ENCODE measurements around the gene SEC14L3.

SEC14L3 gene

GRCh38 chr22:30488121-30488520, 16.3 kb upstream of the SEC14L3 start:
- Histone ChIP-seq H3K4me3 (ENCODE audit: insufficient read depth, low read depth, low read length) (no peak overlapping the region), H3K27me3 (ENCODE audit: control insufficient read depth, insufficient read depth, low read length, poor library complexity, severe bottlenecking) (no peaks in the 10 kb centered on the region), H3K4me1 (ENCODE audit: control insufficient read depth, insufficient read depth, low read length) (no peaks in the 10 kb centered on the region), H3K9me3 (ENCODE audit: control insufficient read depth, low read length) (no peaks in the 10 kb centered on the region), H3K36me3 (ENCODE audit: control insufficient read depth, insufficient read depth, low read length) (no peaks in the 10 kb centered on the region), H3K27ac (ENCODE audit: insufficient read depth, low read depth, low read length, poor library complexity, severe bottlenecking) (no peak overlapping the region)
- 70 to 76% methylated on average over 7 of the region's 7 CpGs for WGBS, 2 experiments

GRCh38 chr22:30486661-30487115, 14.9 kb upstream of the SEC14L3 start:
- WGBS, 2 experiments, result 92 to 93% methylated on average over 6 to 8 of the region's 8 CpGs

GRCh38 chr22:30486118-30486517, 14.3 kb upstream of the SEC14L3 start:
- Histone ChIP-seq H3K27me3 (ENCODE audit: control insufficient read depth, insufficient read depth, low read length, poor library complexity, severe bottlenecking) (no peaks in the 10 kb centered on the region), H3K4me1 (ENCODE audit: control insufficient read depth, insufficient read depth, low read length) (no peaks in the 10 kb centered on the region), H3K27ac (ENCODE audit: insufficient read depth, low read depth, low read length, poor library complexity, severe bottlenecking) (no peak overlapping the region), H3K4me3 (ENCODE audit: insufficient read depth, low read depth, low read length) (no peak overlapping the region), H3K9me3 (ENCODE audit: control insufficient read depth, low read length) (no peaks in the 10 kb centered on the region), H3K36me3 (ENCODE audit: control insufficient read depth, insufficient read depth, low read length) (no peaks in the 10 kb centered on the region)
- 92 to 96% methylated on average over 5 of the region's 5 CpGs for WGBS, 2 experiments

More at GRCh38 chr22:30486661-30487115, 14.9 kb upstream of the SEC14L3 start:
- Histone ChIP-seq H3K36me3 (ENCODE audit: control insufficient read depth, insufficient read depth, low read length) (no peaks in the 10 kb centered on the region), H3K9me3 (ENCODE audit: control insufficient read depth, low read length) (no peaks in the 10 kb centered on the region), H3K27ac (ENCODE audit: insufficient read depth, low read depth, low read length, poor library complexity, severe bottlenecking) (no peak overlapping the region), H3K4me3 (ENCODE audit: insufficient read depth, low read depth, low read length) (no peak overlapping the region), H3K4me1 (ENCODE audit: control insufficient read depth, insufficient read depth, low read length) (no peaks in the 10 kb centered on the region), H3K27me3 (ENCODE audit: control insufficient read depth, insufficient read depth, low read length, poor library complexity, severe bottlenecking) (no peaks in the 10 kb centered on the region)

- Histone ChIP-seq H3K27ac (ENCODE audit: insufficient read depth, low read depth, low read length, poor library complexity, severe bottlenecking) (no peak overlapping the region), H3K27me3 (ENCODE audit: control insufficient read depth, insufficient read depth, low read length, poor library complexity, severe bottlenecking) (no peaks in the 10 kb centered on the region), H3K9me3 (ENCODE audit: control insufficient read depth, low read length) (no peaks in the 10 kb centered on the region), H3K4me3 (ENCODE audit: insufficient read depth, low read depth, low read length) (no peak overlapping the region), H3K36me3 (ENCODE audit: control insufficient read depth, insufficient read depth, low read length) (no peaks in the 10 kb centered on the region), H3K4me1 (ENCODE audit: control insufficient read depth, insufficient read depth, low read length) (no peaks in the 10 kb centered on the region)
- 43 to 45% methylated on average over 18 of the region's 18 CpGs for WGBS, 2 experiments
Measured at GRCh38 chr22:30485362-30485988, 13.7 kb upstream of the SEC14L3 start.

- no peak overlapping the region for H3K27ac ChIP-seq (ENCODE audit: insufficient read depth, low read depth, low read length, poor library complexity, severe bottlenecking)
- WGBS, 2 experiments, result 100% methylated on average over 1 of the region's 1 CpG
- no peaks in the 10 kb centered on the region for H3K4me1 ChIP-seq (ENCODE audit: control insufficient read depth, insufficient read depth, low read length)
- no peaks in the 10 kb centered on the region for H3K27me3 ChIP-seq (ENCODE audit: control insufficient read depth, insufficient read depth, low read length, poor library complexity, severe bottlenecking)
- no peaks in the 10 kb centered on the region for H3K36me3 ChIP-seq (ENCODE audit: control insufficient read depth, insufficient read depth, low read length)
- H3K4me3 ChIP-seq (ENCODE audit: insufficient read depth, low read depth, low read length), result no peak overlapping the region
- H3K9me3 ChIP-seq (ENCODE audit: control insufficient read depth, low read length), result no peaks in the 10 kb centered on the region
Measured at GRCh38 chr22:30483169-30483568, 11.4 kb upstream of the SEC14L3 start.

GRCh38 chr22:30481711-30482110, 9.9 kb upstream of the SEC14L3 start:
- H3K4me1 ChIP-seq (ENCODE audit: control insufficient read depth, insufficient read depth, low read length), result no peaks in the 10 kb centered on the region
- H3K27ac ChIP-seq (ENCODE audit: insufficient read depth, low read depth, low read length, poor library complexity, severe bottlenecking), result no peak overlapping the region
- H3K27me3 ChIP-seq (ENCODE audit: control insufficient read depth, insufficient read depth, low read length, poor library complexity, severe bottlenecking), result no peaks in the 10 kb centered on the region
- H3K4me3 ChIP-seq (ENCODE audit: insufficient read depth, low read depth, low read length), result no peak overlapping the region
- H3K36me3 ChIP-seq (ENCODE audit: control insufficient read depth, insufficient read depth, low read length), result no peaks in the 10 kb centered on the region
- H3K9me3 ChIP-seq (ENCODE audit: control insufficient read depth, low read length), result no peaks in the 10 kb centered on the region
- 86 to 91% methylated on average over 5 of the region's 5 CpGs for WGBS, 2 experiments

- Histone ChIP-seq H3K36me3 (ENCODE audit: control insufficient read depth, insufficient read depth, low read length) (no peaks in the 10 kb centered on the region), H3K4me3 (ENCODE audit: insufficient read depth, low read depth, low read length) (no peak overlapping the region), H3K4me1 (ENCODE audit: control insufficient read depth, insufficient read depth, low read length) (no peaks in the 10 kb centered on the region), H3K27me3 (ENCODE audit: control insufficient read depth, insufficient read depth, low read length, poor library complexity, severe bottlenecking) (no peaks in the 10 kb centered on the region), H3K27ac (ENCODE audit: insufficient read depth, low read depth, low read length, poor library complexity, severe bottlenecking) (no peak overlapping the region), H3K9me3 (ENCODE audit: control insufficient read depth, low read length) (no peaks in the 10 kb centered on the region)
- 83 to 93% methylated on average over 2 of the region's 2 CpGs for WGBS, 2 experiments
Measured at GRCh38 chr22:30479981-30480380, 8.2 kb upstream of the SEC14L3 start.

- Histone ChIP-seq H3K9me3 (ENCODE audit: control insufficient read depth, low read length) (no peaks in the 10 kb centered on the region), H3K36me3 (ENCODE audit: control insufficient read depth, insufficient read depth, low read length) (no peaks in the 10 kb centered on the region), H3K27me3 (ENCODE audit: control insufficient read depth, insufficient read depth, low read length, poor library complexity, severe bottlenecking) (no peaks in the 10 kb centered on the region), H3K4me3 (ENCODE audit: insufficient read depth, low read depth, low read length) (no peak overlapping the region), H3K27ac (ENCODE audit: insufficient read depth, low read depth, low read length, poor library complexity, severe bottlenecking) (no peak overlapping the region), H3K4me1 (ENCODE audit: control insufficient read depth, insufficient read depth, low read length) (no peaks in the 10 kb centered on the region)
- 79 to 86% methylated on average over 6 of the region's 6 CpGs for WGBS, 2 experiments
Measured at GRCh38 chr22:30474683-30475424, 3.0 kb upstream of the SEC14L3 start.

- H3K4me1 ChIP-seq (ENCODE audit: control insufficient read depth, insufficient read depth, low read length), result no peaks in the 10 kb centered on the region
- H3K9me3 ChIP-seq (ENCODE audit: control insufficient read depth, low read length), result no peaks in the 10 kb centered on the region
- no peak overlapping the region for H3K27ac ChIP-seq (ENCODE audit: insufficient read depth, low read depth, low read length, poor library complexity, severe bottlenecking)
- no peaks in the 10 kb centered on the region for H3K36me3 ChIP-seq (ENCODE audit: control insufficient read depth, insufficient read depth, low read length)
- H3K4me3 ChIP-seq (ENCODE audit: insufficient read depth, low read depth, low read length), result no peak overlapping the region
- WGBS, 2 experiments, result 86 to 89% methylated on average over 4 of the region's 4 CpGs
- no peaks in the 10 kb centered on the region for H3K27me3 ChIP-seq (ENCODE audit: control insufficient read depth, insufficient read depth, low read length, poor library complexity, severe bottlenecking)
Measured at GRCh38 chr22:30474121-30474520, 2.3 kb upstream of the SEC14L3 start.

GRCh38 chr22:30472994-30473720, 1.3 kb upstream of the SEC14L3 start:
- Histone ChIP-seq H3K4me1 (ENCODE audit: control insufficient read depth, insufficient read depth, low read length) (no peaks in the 10 kb centered on the region), H3K9me3 (ENCODE audit: control insufficient read depth, low read length) (no peaks in the 10 kb centered on the region), H3K4me3 (ENCODE audit: insufficient read depth, low read depth, low read length) (no peak overlapping the region), H3K27me3 (ENCODE audit: control insufficient read depth, insufficient read depth, low read length, poor library complexity, severe bottlenecking) (no peaks in the 10 kb centered on the region), H3K36me3 (ENCODE audit: control insufficient read depth, insufficient read depth, low read length) (no peaks in the 10 kb centered on the region), H3K27ac (ENCODE audit: insufficient read depth, low read depth, low read length, poor library complexity, severe bottlenecking) (no peak overlapping the region)
- 84 to 86% methylated on average over 3 to 4 of the region's 4 CpGs for WGBS, 2 experiments
